ENCODE results near the gene KIF16B. TPM values are rescaled to one million over a fixed set of nuclear protein-coding genes. Genes with fewer than 3 reads are reported as not detected.

The KIF16B gene
- total and polyA plus RNA-seq, 2 of the 8 experiments (the other 6 are each of a cell fraction or from before 2014, with no cell fraction given), result 3.0 to 9.2 TPM

- H3K79me1 ChIP-seq (ENCODE audit: low read depth, low read length), result no peaks in the 10 kb centered on the region
- H3K9me3 ChIP-seq (ENCODE audit: insufficient read depth in 2 of 2, low read depth in 1 of 2, low read length in 1 of 2), result no peaks in the 10 kb centered on the region
- no peak overlapping the region for H2BK120ac ChIP-seq (replicated peaks; ENCODE audit: low read depth, low read length)
- no peak overlapping the region for H2BK12ac ChIP-seq (ENCODE audit: low read depth, low read length)
- no peaks in the 10 kb centered on the region for H3K27me3 ChIP-seq (replicated peaks in 1 of 4; ENCODE audit: control insufficient read depth in 3 of 4, extremely low read depth in 1 of 4, insufficient read depth in 3 of 4, low read length in 3 of 4)
- no peak overlapping the region for H3K4me2 ChIP-seq (ENCODE audit: insufficient read depth in 1 of 2, low read depth in 2 of 2, low read length in 2 of 2)
- H3K56ac ChIP-seq (replicated peaks; ENCODE audit: insufficient read length, low read depth, low read length), result no peak overlapping the region
- no peak overlapping the region for H3K14ac ChIP-seq (ENCODE audit: insufficient read length)
- no peak for DNase-seq (ENCODE audit: low read depth in 1 of 2, low spot score in 2 of 2)
- ChIA-PET POLR2A (ENCODE audit: partially characterized antibody) (no interaction called here), CTCF (ENCODE audit: partially characterized antibody) (interaction anchor here (1.1 kb wide), 1 partner anchor 39 kb away, joined by 4 read pairs; no protein-coding TSS in a partner anchor)
- no peak overlapping the region for H3K23ac ChIP-seq (ENCODE audit: insufficient read length)
- H3K79me2 ChIP-seq (ENCODE audit: control insufficient read depth in 1 of 2, insufficient read depth in 2 of 2, low read length in 2 of 2), result no peaks in the 10 kb centered on the region
- no peaks in the 10 kb centered on the region for H4K20me1 ChIP-seq (replicated peaks in 1 of 2; ENCODE audit: control insufficient read depth in 1 of 2, insufficient read depth in 2 of 2, low read length in 2 of 2)
- H3K23me2 ChIP-seq (ENCODE audit: low read depth, low read length), result no peaks in the 10 kb centered on the region
- H3K4me3 ChIP-seq (ENCODE audit: extremely low read depth in 1 of 4, insufficient read depth in 2 of 4, low read depth in 3 of 4, low read length in 4 of 4), result no peak overlapping the region
- no peak overlapping the region for H3K27ac ChIP-seq (ENCODE audit: low read depth, low read length)
- H2AK5ac ChIP-seq (ENCODE audit: low read depth, low read length), result no peak overlapping the region
- no peak overlapping the region for H2AFZ ChIP-seq (ENCODE audit: low read length)
- no peak for FAIRE-seq
- H2BK20ac ChIP-seq (ENCODE audit: low read length), result no peak overlapping the region
- no peak overlapping the region for H3K4ac ChIP-seq (replicated peaks; ENCODE audit: insufficient read length, low read depth, low read length)
- no peak overlapping the region for H4K8ac ChIP-seq (ENCODE audit: extremely low read depth, insufficient read depth, low read length)
- WGBS, 2 experiments (ENCODE audit: extremely low coverage in 1 of 2, insufficient coverage in 1 of 2, insufficient read length in 1 of 2, insufficient replicate concordance in 2 of 2, low coverage in 1 of 2, low lambda C conversion rate in 2 of 2, missing lambda C conversion rate in 1 of 2), result 71% methylated on average over 4 of the region's 4 CpGs; no CpG with 5 or more reads in 1 of the 2 experiments
- no peaks in the 10 kb centered on the region for H3K36me3 ChIP-seq (ENCODE audit: control insufficient read depth in 2 of 4, insufficient read depth in 4 of 4, low read length in 3 of 4)
- no peak overlapping the region for H2BK15ac ChIP-seq (ENCODE audit: low read length)
- H3K9ac ChIP-seq (replicated peaks in 1 of 4; ENCODE audit: extremely low read depth in 1 of 4, low read depth in 3 of 4, low read length in 3 of 4), result no peak overlapping the region
- TF ChIP-seq EZH2 (IDR thresholded peaks at IDR 0.05; ENCODE audit: low read depth, low read length, severe bottlenecking) (no peak), ZNF274 (IDR thresholded peaks at IDR 0.05; ENCODE audit: borderline replicate concordance, extremely low read depth, low read length) (no peak), TEAD4 (IDR thresholded peaks at IDR 0.05; ENCODE audit: low read depth, low read length) (no peak), CBX5 (IDR thresholded peaks at IDR 0.05; ENCODE audit: low read depth, low read length) (no peak), SUZ12 (IDR thresholded peaks at IDR 0.05; ENCODE audit: low read length) (no peak), RFX5 (IDR thresholded peaks at IDR 0.05; ENCODE audit: borderline replicate concordance, low read depth, low read length) (no peak), TAF7 (optimal IDR thresholded peaks at IDR 0.05; ENCODE audit: borderline replicate concordance, low read depth, low read length) (no peak), POLR2AphosphoS5 (IDR thresholded peaks at IDR 0.05; ENCODE audit: low read depth, low read length) (no peak), RXRA (IDR thresholded peaks at IDR 0.05; ENCODE audit: insufficient read depth, low read depth, low read length) (no peak), EP300 (IDR thresholded peaks at IDR 0.05; ENCODE audit: borderline replicate concordance in 1 of 2, low read depth in 2 of 2, low read length in 2 of 2) (no peak)
- H4K91ac ChIP-seq (replicated peaks; ENCODE audit: insufficient read length, low read length), result no peak overlapping the region
- H3K18ac ChIP-seq (ENCODE audit: extremely low read depth, low read length), result no peak overlapping the region
- no peak overlapping the region for H4K5ac ChIP-seq (ENCODE audit: insufficient read length, low read depth, low read length)
- peaks cover 0 to 3% (median 0%) of the 10 kb centered on the region in 4 experiments; a peak in 1 of 7 replicates for H3K4me1 ChIP-seq (replicated peaks in 1 of 4; ENCODE audit: control insufficient read depth in 3 of 4, insufficient read depth in 4 of 4, low read length in 3 of 4)
- H2BK5ac ChIP-seq (ENCODE audit: low read depth, low read length), result no peak overlapping the region
These were observed 178.5 kb downstream of the KIF16B start for GRCh38 chr20:16394784-16395183.

Data from H1 (cell line).